ENCODE measurements around the gene GPR137B.
A peak's percentile ranks its signal among the peaks of the same experiment; 100 is the strongest.

The GPR137B gene

DNA sequence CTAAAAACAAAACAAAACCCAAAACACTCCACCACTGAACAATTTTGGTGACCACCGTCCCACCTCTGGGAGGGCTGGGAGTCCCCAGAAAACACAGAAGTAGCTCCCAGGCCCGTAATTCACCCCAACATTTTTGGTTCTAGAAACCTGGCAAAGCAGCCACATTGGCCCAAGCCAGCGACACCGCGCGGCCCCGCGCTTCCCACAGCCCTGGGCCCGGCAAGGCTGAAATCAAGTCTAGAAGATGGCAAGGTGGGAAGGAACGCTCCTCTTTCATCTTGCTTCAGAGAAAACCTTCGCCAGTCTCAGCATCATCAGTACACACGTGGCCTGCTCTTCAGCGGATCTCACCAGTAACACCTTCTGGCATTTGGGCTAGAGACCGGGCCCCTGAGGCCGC lies 41.5 kb upstream of the GPR137B start:
- TF ChIP-seq, protein P1, sequence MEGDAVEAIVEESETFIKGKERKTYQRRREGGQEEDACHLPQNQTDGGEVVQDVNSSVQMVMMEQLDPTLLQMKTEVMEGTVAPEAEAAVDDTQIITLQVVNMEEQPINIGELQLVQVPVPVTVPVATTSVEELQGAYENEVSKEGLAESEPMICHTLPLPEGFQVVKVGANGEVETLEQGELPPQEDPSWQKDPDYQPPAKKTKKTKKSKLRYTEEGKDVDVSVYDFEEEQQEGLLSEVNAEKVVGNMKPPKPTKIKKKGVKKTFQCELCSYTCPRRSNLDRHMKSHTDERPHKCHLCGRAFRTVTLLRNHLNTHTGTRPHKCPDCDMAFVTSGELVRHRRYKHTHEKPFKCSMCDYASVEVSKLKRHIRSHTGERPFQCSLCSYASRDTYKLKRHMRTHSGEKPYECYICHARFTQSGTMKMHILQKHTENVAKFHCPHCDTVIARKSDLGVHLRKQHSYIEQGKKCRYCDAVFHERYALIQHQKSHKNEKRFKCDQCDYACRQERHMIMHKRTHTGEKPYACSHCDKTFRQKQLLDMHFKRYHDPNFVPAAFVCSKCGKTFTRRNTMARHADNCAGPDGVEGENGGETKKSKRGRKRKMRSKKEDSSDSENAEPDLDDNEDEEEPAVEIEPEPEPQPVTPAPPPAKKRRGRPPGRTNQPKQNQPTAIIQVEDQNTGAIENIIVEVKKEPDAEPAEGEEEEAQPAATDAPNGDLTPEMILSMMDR (IDR thresholded peaks at IDR 0.05; ENCODE audit: extremely low read depth, insufficient read depth, missing control alignments), result no peak
- no peak for DNase-seq (ENCODE audit: low spot score)
- in situ Hi-C loops (cut with MboI; ENCODE audit: low pct_unique_long_range_greater_than_20kb, low sequenced_read_pairs, unreplicated experiment), result loop anchor here (25.0 kb wide), 2 partner anchors 762 to 1287 kb away; no protein-coding TSS in a partner anchor

DNA sequence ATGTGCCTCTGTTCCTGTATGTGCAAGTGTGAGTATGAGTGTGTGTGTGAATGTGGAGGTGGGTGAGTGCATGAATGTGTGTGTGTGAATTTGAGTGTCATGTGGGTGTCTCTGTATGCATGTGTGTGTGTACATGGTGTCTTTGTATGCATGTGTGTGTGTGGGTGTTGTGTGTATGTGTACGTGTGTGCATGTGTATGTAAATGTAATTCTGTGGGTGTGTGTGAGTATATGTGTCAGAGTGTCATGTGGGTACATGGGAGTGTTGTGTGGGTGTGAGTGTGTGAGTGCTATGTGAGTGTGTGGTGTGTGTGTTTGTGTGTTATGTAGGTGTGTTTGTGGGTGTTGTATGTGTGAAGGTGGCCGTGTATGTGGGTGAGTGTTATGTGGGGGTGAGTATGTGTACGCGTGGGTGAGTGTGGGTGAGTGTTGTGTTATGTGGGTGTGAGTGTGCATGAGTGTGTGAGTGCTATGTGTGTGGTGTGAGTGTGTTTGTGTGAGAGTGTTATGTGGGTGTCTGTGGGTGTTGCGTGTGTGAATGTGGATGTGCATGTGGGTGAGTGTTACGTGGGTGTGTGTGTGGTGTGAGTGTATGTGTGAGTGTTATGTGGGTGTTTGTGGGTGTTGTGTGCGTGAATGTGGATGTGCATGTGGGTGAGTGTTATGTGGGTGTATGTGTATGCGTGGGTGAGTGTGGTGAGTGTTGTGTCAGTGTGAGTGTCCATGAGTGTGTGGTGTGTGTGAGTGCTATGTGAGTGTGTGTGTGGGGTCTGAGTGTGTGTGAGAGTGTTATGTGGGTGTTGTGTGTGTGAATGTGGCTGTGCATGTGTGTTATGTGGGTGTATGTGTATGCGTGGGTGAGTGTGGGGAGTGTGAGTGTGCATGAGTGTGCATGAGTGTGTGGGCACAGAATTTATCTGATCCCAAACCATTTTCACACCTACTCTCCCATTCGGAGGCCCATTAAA lies 40.8 kb upstream of the GPR137B start:
- in situ Hi-C loops (cut with MboI; ENCODE audit: low pct_unique_long_range_greater_than_20kb, low sequenced_read_pairs, unreplicated experiment), result loop anchor here (25.0 kb wide), 2 partner anchors 761 to 1286 kb away; no protein-coding TSS in a partner anchor
- no peak for DNase-seq (ENCODE audit: low spot score)
- TF ChIP-seq, protein P1 (IDR thresholded peaks at IDR 0.05; ENCODE audit: extremely low read depth, insufficient read depth, missing control alignments), result no peak

DNA sequence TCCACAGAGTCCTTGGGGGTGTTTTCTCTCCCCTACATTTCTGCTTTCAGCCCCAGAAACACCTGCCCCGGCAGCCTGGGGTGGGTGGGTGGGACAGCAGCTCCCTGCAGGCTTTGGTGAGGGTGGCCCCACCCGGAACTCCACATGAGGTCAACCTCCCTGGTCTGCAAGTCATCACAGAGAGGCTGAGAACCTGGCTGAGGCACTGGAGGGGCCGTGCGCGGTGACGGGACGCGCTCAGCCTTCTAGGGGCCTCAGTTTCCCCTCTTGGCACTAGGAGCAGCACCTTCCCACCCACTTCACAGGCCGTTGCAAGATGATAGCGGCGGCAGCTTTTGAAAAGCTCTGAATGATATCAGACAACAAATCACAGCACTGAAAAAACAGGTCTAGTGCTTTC lies 39.7 kb upstream of the GPR137B start:
- TF ChIP-seq, protein P1 (IDR thresholded peaks at IDR 0.05; ENCODE audit: extremely low read depth, insufficient read depth, missing control alignments), result no peak
- in situ Hi-C loops (cut with MboI; ENCODE audit: low pct_unique_long_range_greater_than_20kb, low sequenced_read_pairs, unreplicated experiment), result loop anchor here (25.0 kb wide), 2 partner anchors 760 to 1285 kb away; no protein-coding TSS in a partner anchor

DNA sequence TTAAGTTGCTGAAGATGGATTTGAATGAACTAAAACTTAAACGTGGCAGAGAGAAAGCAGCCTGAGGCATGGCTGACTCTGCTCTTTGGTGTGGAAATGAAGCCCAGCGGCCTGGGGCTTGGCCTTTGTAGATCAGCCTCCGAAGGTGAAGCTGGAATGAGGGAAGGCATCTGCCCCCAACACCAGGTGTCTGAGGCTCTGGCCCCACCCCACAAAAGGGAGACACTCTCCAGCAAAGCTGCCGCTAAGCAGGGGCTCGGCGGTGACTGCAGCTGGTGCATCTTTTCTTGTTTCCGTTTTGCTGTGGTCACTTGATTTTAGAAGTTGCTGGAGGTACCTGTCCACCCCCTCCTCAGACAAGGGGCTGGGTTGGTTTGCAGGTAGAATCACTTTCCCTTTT lies 39.3 kb upstream of the GPR137B start:
- no peak for DNase-seq (ENCODE audit: low spot score)
- in situ Hi-C loops (cut with MboI; ENCODE audit: low pct_unique_long_range_greater_than_20kb, low sequenced_read_pairs, unreplicated experiment), result loop anchor here (25.0 kb wide), 2 partner anchors 759 to 1284 kb away; no protein-coding TSS in a partner anchor
- TF ChIP-seq, protein P1 (IDR thresholded peaks at IDR 0.05; ENCODE audit: extremely low read depth, insufficient read depth, missing control alignments), result no peak

More for the DNA sequence above, 39.7 kb upstream of the GPR137B start:
- DNase-seq (ENCODE audit: low spot score), result no peak

DNA sequence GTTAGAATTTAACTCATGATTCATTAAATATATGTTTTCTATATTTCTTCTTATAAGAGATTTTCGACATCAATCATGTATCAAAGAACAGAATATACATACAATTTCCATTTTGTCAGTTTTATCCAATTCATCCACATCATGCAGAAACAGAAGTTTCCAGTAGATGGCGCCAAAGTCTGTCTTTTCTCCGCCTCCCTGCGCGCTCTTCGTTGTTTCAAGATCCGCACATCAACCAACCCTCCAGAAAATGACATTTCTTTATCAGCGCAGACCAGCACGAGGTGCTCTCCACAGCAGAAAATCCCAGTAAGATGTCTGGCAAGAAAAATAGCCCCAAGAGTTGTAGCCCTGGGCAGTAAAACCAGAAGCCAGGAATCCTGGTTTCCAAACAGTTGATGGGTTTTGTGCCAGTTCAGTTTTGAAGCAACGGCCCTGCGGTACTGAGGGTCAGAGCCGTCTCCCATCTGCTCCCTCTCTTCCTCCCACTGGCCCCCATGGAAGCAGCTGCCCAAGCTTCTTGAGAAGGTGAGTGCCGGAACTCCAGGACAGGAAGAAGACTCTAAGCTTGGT lies 38.6 kb upstream of the GPR137B start:
- TF ChIP-seq, protein P1 (IDR thresholded peaks at IDR 0.05; ENCODE audit: extremely low read depth, insufficient read depth, missing control alignments), result peak; percentile 73
- DNase-seq (ENCODE audit: low spot score), result peak; percentile 87
- in situ Hi-C loops (cut with MboI; ENCODE audit: low pct_unique_long_range_greater_than_20kb, low sequenced_read_pairs, unreplicated experiment), result loop anchor here (25.0 kb wide), 2 partner anchors 759 to 1284 kb away; no protein-coding TSS in a partner anchor

DNA sequence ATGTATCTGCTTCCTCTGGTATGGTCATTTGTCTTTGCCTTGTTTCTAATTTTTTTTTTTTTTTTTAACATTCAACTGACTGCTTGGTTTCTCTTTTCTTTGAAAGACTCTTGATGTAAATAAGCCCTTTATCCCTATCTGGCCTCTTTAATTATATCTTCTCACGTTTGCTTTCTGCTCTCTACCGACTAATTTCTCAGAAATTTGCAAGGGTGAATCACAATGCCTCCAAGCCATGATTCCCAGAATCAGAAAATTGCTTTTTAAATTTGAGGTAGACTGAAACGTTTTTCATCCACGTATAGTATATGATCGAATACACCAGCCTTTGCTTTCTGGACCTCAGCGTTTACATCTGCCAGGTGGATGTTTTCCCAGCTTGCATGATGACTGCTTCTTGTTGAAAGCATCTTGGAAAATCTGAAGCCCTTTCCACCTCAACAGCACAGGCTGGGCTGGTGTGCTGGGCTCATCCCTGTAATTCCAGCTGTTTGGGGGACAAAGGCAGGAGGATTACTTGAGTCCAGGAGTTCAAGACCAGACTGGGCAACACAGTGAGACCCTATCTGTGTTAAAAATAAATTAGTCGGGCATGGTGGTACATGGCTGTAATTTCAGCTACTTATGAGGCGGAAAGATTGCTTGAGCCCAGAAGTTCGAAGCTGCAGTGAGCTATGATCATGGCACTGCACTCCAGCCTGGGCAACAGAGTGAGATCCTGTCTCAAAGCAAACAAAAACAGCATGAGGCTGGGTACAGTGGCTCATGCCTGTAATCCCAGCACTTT lies 35.0 kb upstream of the GPR137B start:
- TF ChIP-seq, protein P1 (IDR thresholded peaks at IDR 0.05; ENCODE audit: extremely low read depth, insufficient read depth, missing control alignments), result no peak
- in situ Hi-C loops (cut with MboI; ENCODE audit: low pct_unique_long_range_greater_than_20kb, low sequenced_read_pairs, unreplicated experiment), result loop anchor here (25.0 kb wide), 2 partner anchors 755 to 1280 kb away; no protein-coding TSS in a partner anchor
- no peak for DNase-seq (ENCODE audit: low spot score)
